GM23248 (cell line): ENCODE data around the gene PLA2G12B. TPM values are rescaled to one million over a fixed set of nuclear protein-coding genes. Genes with fewer than 3 reads are reported as not detected.
"Not testable (repeated sequence)": the region's sequence is repeated elsewhere in the genome, so short reads cannot be mapped to it uniquely, and the experiment has no call there.

ENCODE experiments used
- DNase-seq: peaks from one replicate; pipeline ENCODE4 v3.0.0-alpha.2; 2015
- H2AFZ ChIP-seq: fragments of 200-600 bp; sonication (generic); 2 replicates; pipeline ENCODE4 v1.6.1; 2016; ENCODE audit warnings: antibody characterized with exemption
- H3F3A ChIP-seq: fragments of 200-600 bp; sonication (generic); 2 replicates; pipeline ENCODE4 v1.6.1; 2016; ENCODE audit warnings: mild to moderate bottlenecking, antibody characterized with exemption, mixed run types; ENCODE audit not compliant: insufficient read depth
- H3K27ac ChIP-seq: fragments of 200-600 bp; sonication (generic); 2 replicates; pipeline ENCODE4 v1.5.1; 2016; ENCODE audit warnings: mild to moderate bottlenecking
- H3K27me3 ChIP-seq: fragments of 200-600 bp; sonication (generic); replicated peaks from 2 replicates; pipeline ENCODE4 v1.6.1; 2016; ENCODE audit warnings: mild to moderate bottlenecking; ENCODE audit not compliant: insufficient read depth
- H3K36me3 ChIP-seq: fragments of 200-600 bp; sonication (generic); 2 replicates; pipeline ENCODE4 v1.6.1; 2016; ENCODE audit warnings: low read depth, mild to moderate bottlenecking
- H3K4me1 ChIP-seq: fragments of 200-600 bp; sonication (generic); 2 replicates; pipeline ENCODE4 v1.6.1; 2016; ENCODE audit warnings: mild to moderate bottlenecking; ENCODE audit not compliant: insufficient read depth
- H3K4me2 ChIP-seq: fragments of 200-600 bp; sonication (generic); one replicate; pipeline ENCODE4 v1.6.1; 2016; ENCODE audit warnings: mild to moderate bottlenecking; ENCODE audit not compliant: unreplicated experiment
- H3K4me3 ChIP-seq: fragments of 200-600 bp; sonication (generic); 2 replicates; pipeline ENCODE4 v1.5.1; 2016; ENCODE audit warnings: mild to moderate bottlenecking
- H3K79me2 ChIP-seq: fragments of 200-600 bp; sonication (generic); 2 replicates; pipeline ENCODE4 v1.6.1; 2016; ENCODE audit warnings: mild to moderate bottlenecking; ENCODE audit not compliant: insufficient read depth
- H3K9ac ChIP-seq: fragments of 200-600 bp; sonication (generic); 2 replicates; pipeline ENCODE4 v1.6.1; 2016; ENCODE audit warnings: mild to moderate bottlenecking
- H3K9me2 ChIP-seq: fragments of 200-600 bp; sonication (generic); 2 replicates; pipeline ENCODE4 v1.6.1; 2016; ENCODE audit warnings: mixed run types, mild to moderate bottlenecking, moderate library complexity; ENCODE audit not compliant: insufficient read depth
- H3K9me3 ChIP-seq: fragments of 200-600 bp; sonication (generic); one replicate; pipeline ENCODE4 v1.6.1; 2017; ENCODE audit warnings: low read depth
- H4K20me1 ChIP-seq: fragments of 200-600 bp; sonication (generic); 2 replicates; pipeline ENCODE4 v1.6.0; 2016; ENCODE audit not compliant: insufficient read depth
- EZH2 ChIP-seq: fragments of 200-600 bp; sonication (generic); IDR thresholded peaks from 2 replicates; pipeline ENCODE4 v1.6.1; 2018; ENCODE audit warnings: antibody characterized with exemption, mild to moderate bottlenecking; ENCODE audit not compliant: insufficient read depth, poor library complexity, severe bottlenecking
- EZH2phosphoT487 ChIP-seq: fragments of 200-600 bp; sonication (generic); IDR thresholded peaks from 2 replicates; pipeline ENCODE4 v1.6.1; 2018; ENCODE audit warnings: antibody characterized with exemption, moderate library complexity, mild to moderate bottlenecking, low read depth; ENCODE audit not compliant: insufficient read depth
- WGBS, 2 experiments: methylation state at CpG; one replicate each; pipeline ENCODE4 v1.1.6; 2015 to 2017; ENCODE audit warnings: low lambda C conversion rate in 2 of 2, low coverage in 1 of 2; ENCODE audit errors: missing lambda C conversion rate in 2 of 2; 5-methylcytosine and 5-hydroxymethylcytosine counted together
- in situ Hi-C: fragments of 300-500 bp; cut with MboI; formaldehyde crosslinking; loops from 2 replicates; pipeline ENCODE4 v1.15.0; 2020
- polyA plus RNA-seq: library from polyadenylated mRNA; unstranded; fragments of >200 nt; fragmentation: Nextera tagmentation; extraction: Ambion mirVana; gene quantifications from 2 replicates; pipeline ENCODE4 v1.2.1, GENCODE V29; 2016
- total RNA-seq: library from RNA; depleted of rRNA; stranded (reverse); fragments of >200 nt; shearing (Covaris generic); gene quantifications from 2 replicates; pipeline ENCODE4 v1.2.3, GENCODE V29; 2014; rRNA removed

Gene PLA2G12B
- not detected in 2 replicates for total RNA-seq
- not detected in 2 replicates for polyA plus RNA-seq

GRCh38 chr10:72954596-72955554 is at the start of gene PLA2G12B:
PLA2G12B (minus strand) TSS chr10:72954806; CDS start chr10:72954685, 121 bp downstream.
- Histone ChIP-seq H4K20me1 (no peaks in the 10 kb centered on the region), H3K4me2 (no peak within 1 kb of the TSS), H3K4me3 (no peak within 1 kb of the TSS), H3K27me3 (peaks cover 13% of the 10 kb centered on the region; the same call in 1 of the 2 replicates), H3K4me1 (no peaks in the 10 kb centered on the region), H3K36me3 (no peaks in the 10 kb centered on the region), H3K9me3 (no peaks in the 10 kb centered on the region), H3K9ac (no peak within 1 kb of the TSS), H3K27ac (no peak within 1 kb of the TSS), H2AFZ (no peak within 1 kb of the TSS), H3F3A (no peaks in the 10 kb centered on the region), H3K9me2 (no peaks in the 10 kb centered on the region), H3K79me2 (no peaks in the 10 kb centered on the region)
- in situ Hi-C loops: no loop called here
- no peak for DNase-seq
- TF ChIP-seq EZH2: no peak
- WGBS, 2 experiments: 67 to 71% methylated on average over 12 of the region's 12 CpGs

GRCh38 chr10:73003822-73004221 is 49.2 kb upstream of the PLA2G12B start:
- Histone ChIP-seq H2AFZ (no peak overlapping the region), H3K27ac (no peak overlapping the region), H3K4me2 (no peak overlapping the region), H3K4me1 (no peaks in the 10 kb centered on the region), H3K9ac (no peak overlapping the region), H3K79me2 (no peaks in the 10 kb centered on the region), H3K27me3 (no peaks in the 10 kb centered on the region), H4K20me1 (no peaks in the 10 kb centered on the region; the same call in 1 of the 2 replicates), H3K4me3 (no peak overlapping the region), H3K9me3 (no peaks in the 10 kb centered on the region), H3K36me3 (peaks cover 83% of the 10 kb centered on the region), H3F3A (0 out of 2 replicates have a peak, but pooled peaks cover 3% of the 10 kb centered on the region), H3K9me2 (no peaks in the 10 kb centered on the region)
- no peak for TF ChIP-seq EZH2phosphoT487
- no peak for TF ChIP-seq EZH2
- DNase-seq: no peak
- in situ Hi-C loops: no loop called here

GRCh38 chr10:73000973-73001372 is 46.4 kb upstream of the PLA2G12B start:
- TF ChIP-seq EZH2 (no peak), EZH2phosphoT487 (no peak)
- peaks cover 11% of the 10 kb centered on the region; the same call in 1 of the 2 replicates for H3F3A ChIP-seq
- WGBS, 2 experiments: 96 to 98% methylated on average over 3 of the region's 3 CpGs

GRCh38 chr10:72997099-72997498 is 42.5 kb upstream of the PLA2G12B start:
- Histone ChIP-seq H3K4me1 (no peaks in the 10 kb centered on the region), H3K36me3 (peaks cover 26% of the 10 kb centered on the region), H3F3A (peaks cover 14% of the 10 kb centered on the region; the same call in 1 of the 2 replicates), H2AFZ (no peak overlapping the region), H3K4me3 (no peak overlapping the region), H3K27ac (no peak overlapping the region), H3K4me2 (no peak overlapping the region), H4K20me1 (no peaks in the 10 kb centered on the region; the same call in 1 of the 2 replicates), H3K9me2 (no peaks in the 10 kb centered on the region), H3K9ac (no peak overlapping the region), H3K79me2 (no peaks in the 10 kb centered on the region), H3K9me3 (no peaks in the 10 kb centered on the region), H3K27me3 (no peaks in the 10 kb centered on the region)
- 100% methylated on average over 2 of the region's 2 CpGs for WGBS, 2 experiments
- in situ Hi-C loops: no loop called here
- TF ChIP-seq EZH2 (no peak), EZH2phosphoT487 (no peak)
- DNase-seq: no peak

More at GRCh38 chr10:73000973-73001372, 46.4 kb upstream of the PLA2G12B start:
- DNase-seq: no peak
- H3K27ac ChIP-seq: no peak overlapping the region
- H3K4me3 ChIP-seq: no peak overlapping the region
- no peak overlapping the region for H3K4me2 ChIP-seq
- H3K9me3 ChIP-seq: no peaks in the 10 kb centered on the region
- no peaks in the 10 kb centered on the region for H3K79me2 ChIP-seq
- H3K9me2 ChIP-seq: no peaks in the 10 kb centered on the region
- H4K20me1 ChIP-seq: no peaks in the 10 kb centered on the region; the same call in 1 of the 2 replicates
- no peaks in the 10 kb centered on the region for H3K27me3 ChIP-seq
- H2AFZ ChIP-seq: no peak overlapping the region
- peaks cover 60% of the 10 kb centered on the region for H3K36me3 ChIP-seq
- in situ Hi-C loops: no loop called here
- no peaks in the 10 kb centered on the region for H3K4me1 ChIP-seq
- no peak overlapping the region for H3K9ac ChIP-seq

GRCh38 chr10:72995459-72995858 is 40.9 kb upstream of the PLA2G12B start:
- H3K4me1 ChIP-seq, H3K9me3 ChIP-seq, H3K4me3 ChIP-seq, H3K27me3 ChIP-seq, DNase-seq, H3K9me2 ChIP-seq, H3K79me2 ChIP-seq, H3K27ac ChIP-seq, H3K9ac ChIP-seq, H4K20me1 ChIP-seq, in situ Hi-C loops, H2AFZ ChIP-seq, H3K4me2 ChIP-seq: not testable (repeated sequence)
- peaks cover 18% of the 10 kb centered on the region; the same call in 1 of the 2 replicates for H3F3A ChIP-seq
- peaks cover 26% of the 10 kb centered on the region for H3K36me3 ChIP-seq

- H3K4me1 ChIP-seq, DNase-seq, H3K4me3 ChIP-seq, H4K20me1 ChIP-seq, H3K79me2 ChIP-seq, H3K27me3 ChIP-seq, H3K4me2 ChIP-seq, H3K9me2 ChIP-seq, H3K9me3 ChIP-seq, H2AFZ ChIP-seq, H3K9ac ChIP-seq, H3K27ac ChIP-seq, in situ Hi-C loops: not testable (repeated sequence)
- peaks cover 13% of the 10 kb centered on the region for H3K36me3 ChIP-seq
- H3F3A ChIP-seq: peaks cover 43% of the 10 kb centered on the region
- 78 to 87% methylated on average over 7 of the region's 7 CpGs for WGBS, 2 experiments
Observed at GRCh38 chr10:72989771-72990170, 35.2 kb upstream of the PLA2G12B start.

GRCh38 chr10:72984618-72985017 is 30.0 kb upstream of the PLA2G12B start:
- H3K9ac ChIP-seq, H3K9me2 ChIP-seq, H3K4me2 ChIP-seq, H3K27me3 ChIP-seq, H2AFZ ChIP-seq, H3K36me3 ChIP-seq, H4K20me1 ChIP-seq, in situ Hi-C loops, H3K27ac ChIP-seq, H3K4me3 ChIP-seq, H3K4me1 ChIP-seq, H3K9me3 ChIP-seq, H3K79me2 ChIP-seq, DNase-seq: not testable (repeated sequence)
- 90% methylated on average over 4 of the region's 4 CpGs for WGBS, 2 experiments
- H3F3A ChIP-seq: peaks cover 51% of the 10 kb centered on the region
